ENCODE data around the gene SCAF11. TPM values are rescaled to one million over a fixed set of nuclear protein-coding genes. Genes with fewer than 3 reads are reported as not detected.

SCAF11 gene
- total and polyA plus RNA-seq, 10 of the 15 experiments (the other 5 are each of a cell fraction or from before 2014, with no cell fraction given) = 42.0 to 153 (median 100) TPM

- ChIA-PET CTCF (interaction anchor here (1.4 kb wide), 1 partner anchor 17 kb away, joined by 3 read pairs; no protein-coding TSS in a partner anchor), RAD21 (ENCODE audit: unreplicated experiment) (no interaction called here), POLR2A (no interaction called here), SMC1A (ENCODE audit: uncharacterized antibody, unreplicated experiment) (interaction anchor here (0.7 kb wide), 1 partner anchor 57 kb away, joined by 4 read pairs; no protein-coding TSS in a partner anchor)
- intact Hi-C loops (cut with micrococcal nuclease; ENCODE audit: unreplicated experiment) = no loop called here
- peak; percentile 38 for ATAC-seq
- no peaks in the 10 kb centered on the region for H3K27me3 ChIP-seq (replicated peaks in 1 of 2; ENCODE audit: control insufficient read depth in 2 of 2, insufficient read depth in 2 of 2, low read length in 1 of 2)
- no peak overlapping the region for H3K9ac ChIP-seq (ENCODE audit: control insufficient read depth, insufficient read depth, low read length)
- TF ChIP-seq JUNB (IDR thresholded peaks at IDR 0.05) (peak; percentile 45; the same call in 1 of the 2 replicates), EZH2 (IDR thresholded peaks at IDR 0.05; ENCODE audit: borderline replicate concordance, control insufficient read depth, low read depth, low read length) (no peak)
- no TSS peak for BruUV-seq (replicated peaks)
- H3K79me2 ChIP-seq (ENCODE audit: control insufficient read depth, insufficient read depth, low read length) = peaks cover 93% of the 10 kb centered on the region
- in situ Hi-C loops (cut with MboI) = no loop called here
- DNase-seq (ENCODE audit: low read depth, low spot score) = no peak
- H3K36me3 ChIP-seq (ENCODE audit: control insufficient read depth in 2 of 2, insufficient read depth in 2 of 2, low read length in 1 of 2) = peaks cover 5 to 14% of the 10 kb centered on the region in 2 experiments
- WGBS (ENCODE audit: insufficient coverage, insufficient replicate concordance, low lambda C conversion rate, missing lambda C conversion rate) = 38% methylated on average over 2 of the region's 2 CpGs
- no peak overlapping the region for H3K27ac ChIP-seq (ENCODE audit: control insufficient read depth, insufficient read depth)
- peaks cover 3% of the 10 kb centered on the region; the same call in 1 of the 2 replicates for H3K4me1 ChIP-seq (ENCODE audit: control insufficient read depth, insufficient read depth, low read length)
- H3K4me2 ChIP-seq (ENCODE audit: control insufficient read depth, insufficient read depth) = no peak overlapping the region
- H4K20me1 ChIP-seq (ENCODE audit: control insufficient read depth, insufficient read depth) = no peaks in the 10 kb centered on the region
- no peak overlapping the region for H3K4me3 ChIP-seq
- peaks cover 2% of the 10 kb centered on the region; the same call in 1 of the 3 replicates for H3K9me3 ChIP-seq (replicated peaks; ENCODE audit: control insufficient read depth, insufficient read depth, low read length)
- H2AFZ ChIP-seq (ENCODE audit: control insufficient read depth, low read depth, low read length) = no peak overlapping the region
- no peak for FAIRE-seq
Measured at GRCh38 chr12:45973526-45973925, 16.8 kb downstream of the SCAF11 start.

- ChIA-PET CTCF (interaction anchor here (1.4 kb wide), 1 partner anchor 13 kb away, joined by 4 read pairs; no protein-coding TSS in a partner anchor), RAD21 (ENCODE audit: unreplicated experiment) (no interaction called here), SMC1A (ENCODE audit: uncharacterized antibody, unreplicated experiment) (interaction anchor here (1.5 kb wide), 1 partner anchor 13 kb away, joined by 5 read pairs; no protein-coding TSS in a partner anchor), POLR2A (interaction anchor here (0.5 kb wide), 1 partner anchor 840 kb away, joined by 3 read pairs; no protein-coding TSS in a partner anchor)
- no TSS peak for BruUV-seq (replicated peaks)
- Histone ChIP-seq H3K4me1 (ENCODE audit: control insufficient read depth, insufficient read depth, low read length) (no peaks in the 10 kb centered on the region), H3K36me3 (ENCODE audit: control insufficient read depth in 2 of 2, insufficient read depth in 2 of 2, low read length in 1 of 2) (peaks cover 5 to 12% of the 10 kb centered on the region in 2 experiments), H3K4me3 (no peak overlapping the region), H3K4me2 (ENCODE audit: control insufficient read depth, insufficient read depth) (no peak overlapping the region), H3K79me2 (ENCODE audit: control insufficient read depth, insufficient read depth, low read length) (peaks cover 89% of the 10 kb centered on the region), H2AFZ (ENCODE audit: control insufficient read depth, low read depth, low read length) (no peak overlapping the region), H3K27me3 (replicated peaks in 1 of 2; ENCODE audit: control insufficient read depth in 2 of 2, insufficient read depth in 2 of 2, low read length in 1 of 2) (no peaks in the 10 kb centered on the region), H3K9me3 (replicated peaks; ENCODE audit: control insufficient read depth, insufficient read depth, low read length) (peaks cover 2% of the 10 kb centered on the region; the same call in 1 of the 3 replicates), H3K27ac (ENCODE audit: control insufficient read depth, insufficient read depth) (no peak overlapping the region), H3K9ac (ENCODE audit: control insufficient read depth, insufficient read depth, low read length) (no peak overlapping the region), H4K20me1 (ENCODE audit: control insufficient read depth, insufficient read depth) (no peaks in the 10 kb centered on the region; the same call in 1 of the 2 replicates)
- DNase-seq (ENCODE audit: low read depth, low spot score) = no peak
- in situ Hi-C loops (cut with MboI) (no loop called here), intact Hi-C loops (cut with micrococcal nuclease; ENCODE audit: unreplicated experiment) (no loop called here)
- WGBS (ENCODE audit: insufficient coverage, insufficient replicate concordance, low lambda C conversion rate, missing lambda C conversion rate) = 95% methylated on average over 1 of the region's 1 CpG
- no peak for ATAC-seq
- FAIRE-seq = no peak
- no peak for TF ChIP-seq EGR1 (IDR thresholded peaks at IDR 0.05; ENCODE audit: borderline replicate concordance in 1 of 2, low read depth in 2 of 2, low read length in 2 of 2)
- TF ChIP-seq GABPA (IDR thresholded peaks at IDR 0.05; ENCODE audit: low read depth) = no peak
- TF ChIP-seq CREM (IDR thresholded peaks at IDR 0.05; ENCODE audit: low read depth) = no peak
- no peak for TF ChIP-seq NFXL1 (IDR thresholded peaks at IDR 0.05; ENCODE audit: borderline replicate concordance)
- no peak for TF ChIP-seq POLR2AphosphoS5 (IDR thresholded peaks at IDR 0.05; ENCODE audit: low read length)
- TF ChIP-seq TCF12 (IDR thresholded peaks at IDR 0.05; ENCODE audit: low read depth, low read length) = no peak
- no peak for TF ChIP-seq MEF2B (IDR thresholded peaks at IDR 0.05; ENCODE audit: partially characterized antibody, poor library complexity, severe bottlenecking)
- no peak for TF ChIP-seq POU2F2 (IDR thresholded peaks at IDR 0.05; ENCODE audit: borderline replicate concordance, low read depth, low read length)
- no peak for TF ChIP-seq E2F8 (IDR thresholded peaks at IDR 0.05; ENCODE audit: low read depth, partially characterized antibody)
- TF ChIP-seq RELA (IDR thresholded peaks at IDR 0.05; ENCODE audit: borderline replicate concordance, partially characterized antibody) = no peak
- no peak for TF ChIP-seq NFYA (IDR thresholded peaks at IDR 0.05; ENCODE audit: borderline replicate concordance, low read depth, low read length)
- TF ChIP-seq NRF1 (conservative IDR thresholded peaks at IDR 0.05; ENCODE audit: low read depth, low read length) = no peak
- no peak for TF ChIP-seq TBL1XR1 (IDR thresholded peaks at IDR 0.05; ENCODE audit: low read depth, low read length)
- TF ChIP-seq MTA2 (IDR thresholded peaks at IDR 0.05; ENCODE audit: low read depth) = no peak
Measured at GRCh38 chr12:45970391-45970790, 20.0 kb downstream of the SCAF11 start.
